GM21447 (cell line): ENCODE measurements around the gene TSACC.

ENCODE experiments used
- ATAC-seq: cut with Tn5 transposase; IDR thresholded peaks from one replicate; pipeline ENCODE4 v1.9.1; 2021; ENCODE audit not compliant: unreplicated experiment

Gene TSACC

DNA sequence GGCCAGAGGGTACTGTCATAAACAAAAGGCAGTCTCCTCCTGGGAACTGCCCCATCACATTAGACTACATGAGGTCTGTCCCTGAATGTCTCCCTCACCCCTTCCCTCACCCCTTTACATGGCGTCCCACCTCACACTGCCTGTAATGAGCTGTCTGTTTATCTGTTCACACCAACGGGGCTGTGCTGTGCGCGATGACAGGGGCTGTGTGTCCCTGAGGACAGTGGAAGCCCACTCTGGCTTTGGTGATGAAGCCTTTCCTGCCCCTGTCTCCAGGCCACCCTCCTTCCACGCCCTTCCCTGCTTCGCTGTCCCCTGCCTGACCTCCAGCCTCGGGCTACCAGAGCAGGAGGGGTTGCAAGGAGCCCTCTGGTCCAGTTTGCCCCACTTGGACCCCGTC, 53.4 kb downstream of the TSACC start:
- no peak for ATAC-seq

DNA sequence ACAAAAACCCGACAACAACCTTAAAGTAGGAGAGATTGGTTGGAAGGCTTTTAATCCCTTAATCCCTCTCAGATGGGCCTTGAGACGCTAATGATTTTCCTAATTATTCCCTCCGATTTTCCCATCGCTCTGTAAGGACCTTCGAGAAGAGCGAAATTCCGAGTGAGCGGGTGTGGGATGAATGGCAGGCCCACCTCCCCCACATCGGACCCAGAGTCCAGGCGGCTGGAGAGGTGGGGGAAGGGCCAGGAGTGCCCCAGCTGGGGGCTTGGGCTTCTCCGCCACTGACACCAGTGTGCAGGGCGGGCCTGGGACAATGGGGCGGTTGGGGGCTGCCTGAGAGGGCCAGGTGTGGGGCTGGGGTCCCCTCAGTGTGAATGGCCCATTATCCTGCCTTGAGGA, 54.1 kb downstream of the TSACC start:
- no peak for ATAC-seq

DNA sequence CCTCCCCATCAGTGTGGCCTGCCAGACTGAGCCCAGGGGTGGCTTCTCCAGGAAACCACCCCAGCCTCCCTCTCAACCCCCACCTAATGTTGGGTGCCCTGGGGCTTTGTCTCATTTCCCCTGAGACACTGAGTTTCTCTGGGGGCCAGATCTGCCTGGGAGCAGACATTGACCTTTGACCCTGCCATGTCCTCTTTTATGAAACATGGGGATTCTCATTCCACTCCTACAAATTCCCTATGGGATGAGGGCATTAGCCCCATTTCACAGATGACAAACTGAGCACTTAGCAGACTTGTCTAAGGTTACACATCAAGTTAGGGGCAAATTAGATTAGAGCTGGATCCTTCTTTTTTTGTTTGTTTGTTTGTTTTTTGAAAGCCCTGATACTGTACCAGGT, 54.8 kb downstream of the TSACC start:
- ATAC-seq, result no peak

GRCh38 chr1:156394082-156394481, 55.8 kb downstream of the TSACC start:
- ATAC-seq, result no peak

GRCh38 chr1:156394835-156395461, 56.6 kb downstream of the TSACC start:
- no peak for ATAC-seq
